ENCODE results near the gene PYGO1. TPM values are rescaled to one million over a fixed set of nuclear protein-coding genes. Genes with fewer than 3 reads are reported as not detected.

Gene PYGO1
- total and polyA plus RNA-seq, 9 of the 15 experiments (the other 6 are each of a cell fraction or from before 2014, with no cell fraction given), result under 0.01 to 0.07 (median 0.02) TPM; not detected in 5

DNA sequence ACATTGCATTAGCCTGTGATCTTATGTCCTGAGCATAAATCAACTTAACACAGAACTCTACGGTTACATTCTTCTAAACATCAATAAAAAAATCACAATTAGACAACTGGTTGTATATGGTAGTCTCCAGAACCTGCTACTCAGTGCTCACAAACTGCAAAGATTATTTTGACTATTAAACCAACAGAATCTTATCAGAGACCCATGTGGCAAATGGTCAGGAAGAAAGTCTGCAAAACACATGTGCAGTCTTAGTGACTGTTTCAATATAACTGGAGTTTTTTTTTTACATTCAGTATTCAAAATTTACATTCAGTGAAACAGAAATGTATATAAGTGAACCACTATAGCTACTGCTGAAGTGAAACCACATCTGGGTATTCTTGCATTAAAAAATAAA is 27.3 kb upstream of the PYGO1 start:
- no peaks in the 10 kb centered on the region for H3K9me1 ChIP-seq (ENCODE audit: control insufficient read depth, insufficient read depth, low read length)
- no peak overlapping the region for H2AFZ ChIP-seq (ENCODE audit: low read depth, low read length)
- no peaks in the 10 kb centered on the region for H3K9me3 ChIP-seq (replicated peaks; ENCODE audit: control insufficient read depth, insufficient read depth, low read depth, low read length)
- no peaks in the 10 kb centered on the region for H3K4me1 ChIP-seq (replicated peaks in 1 of 2; ENCODE audit: control insufficient read depth in 2 of 2, insufficient read depth in 2 of 2, low read length in 2 of 2)
- WGBS (ENCODE audit: insufficient coverage, low coverage, missing lambda C conversion rate), result 0% methylated on average over 1 of the region's 1 CpG
- in situ Hi-C loops (cut with MboI) (no loop called here), intact Hi-C loops (cut with micrococcal nuclease) (no loop called here)
- DNase-seq (ENCODE audit: extremely low read depth in 1 of 4, low spot score in 3 of 4) (no peak), FAIRE-seq (no peak), ATAC-seq (no peak)
- no peak overlapping the region for H3K4me2 ChIP-seq (ENCODE audit: insufficient read depth, low read length)
- H3K79me2 ChIP-seq (ENCODE audit: control insufficient read depth, insufficient read depth, low read length), result no peaks in the 10 kb centered on the region
- H3K36me3 ChIP-seq (ENCODE audit: control insufficient read depth, insufficient read depth, low read length), result no peaks in the 10 kb centered on the region
- POLR2A ChIA-PET, result no interaction called here
- TF ChIP-seq, protein P1, sequence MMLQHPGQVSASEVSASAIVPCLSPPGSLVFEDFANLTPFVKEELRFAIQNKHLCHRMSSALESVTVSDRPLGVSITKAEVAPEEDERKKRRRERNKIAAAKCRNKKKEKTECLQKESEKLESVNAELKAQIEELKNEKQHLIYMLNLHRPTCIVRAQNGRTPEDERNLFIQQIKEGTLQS (IDR thresholded peaks at IDR 0.05), result no peak
- TF ChIP-seq, protein P1 (CRISPR knock-in tag; conservative IDR thresholded peaks at IDR 0.05), result no peak
- no peak for TF ChIP-seq ARNT (IDR thresholded peaks at IDR 0.05)
- TF ChIP-seq NR2F6 (CRISPR knock-in tag; IDR thresholded peaks at IDR 0.05), result no peak
- CTCF ChIA-PET (ENCODE audit: low intra/inter-chr PET ratio), result interaction anchor here (0.7 kb wide), 1 partner anchor 410 kb away, joined by 3 read pairs; no protein-coding TSS in a partner anchor
- H3K27me3 ChIP-seq (ENCODE audit: control insufficient read depth in 2 of 2, insufficient read depth in 2 of 2, low read length in 2 of 2), result peaks cover 5 to 13% of the 10 kb centered on the region in 2 experiments; a peak in 1 of 5 replicates
- no peak overlapping the region for H3K9ac ChIP-seq (ENCODE audit: insufficient read depth in 1 of 2, low read depth in 2 of 2, low read length in 2 of 2)
- no peak overlapping the region for H3K4me3 ChIP-seq
- BruUV-seq (replicated peaks), result no TSS peak
- H3K27ac ChIP-seq (ENCODE audit: extremely low read depth, low read depth, low read length), result no peak overlapping the region
- no peaks in the 10 kb centered on the region for H4K20me1 ChIP-seq (replicated peaks; ENCODE audit: control insufficient read depth, insufficient read depth, low read length)

DNA sequence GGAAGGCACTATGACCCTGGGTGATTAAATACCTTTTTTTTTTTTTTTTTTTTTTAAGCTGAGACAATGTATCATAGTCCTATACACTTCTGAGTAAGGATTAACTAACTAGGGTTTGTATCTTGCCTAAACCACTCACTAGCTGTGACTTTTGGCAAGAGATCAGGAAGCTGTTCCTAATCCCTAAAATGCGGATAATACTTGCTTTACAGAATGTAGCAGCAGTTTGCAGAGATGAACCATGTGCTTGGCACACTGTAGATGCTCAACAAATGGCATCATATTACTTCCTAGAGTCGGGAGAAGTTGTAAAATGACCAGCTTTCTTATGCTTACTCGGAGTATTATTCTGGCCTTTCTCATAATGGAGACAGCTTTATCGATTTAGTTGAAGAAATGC is 25.6 kb upstream of the PYGO1 start:
- no peak overlapping the region for H3K9ac ChIP-seq (ENCODE audit: insufficient read depth in 1 of 2, low read depth in 2 of 2, low read length in 2 of 2)
- CTCF ChIA-PET (ENCODE audit: low intra/inter-chr PET ratio), result no interaction called here
- no peak for FAIRE-seq
- no peak for DNase-seq (ENCODE audit: extremely low read depth in 1 of 4, low spot score in 3 of 4)
- no peak overlapping the region for H3K4me2 ChIP-seq (ENCODE audit: insufficient read depth, low read length)
- no peak overlapping the region for H2AFZ ChIP-seq (ENCODE audit: low read depth, low read length)
- POLR2A ChIA-PET, result no interaction called here
- peaks cover 0 to 7% of the 10 kb centered on the region in 2 experiments; a peak in 1 of 5 replicates for H3K27me3 ChIP-seq (ENCODE audit: control insufficient read depth in 2 of 2, insufficient read depth in 2 of 2, low read length in 2 of 2)
- H3K4me1 ChIP-seq (replicated peaks in 1 of 2; ENCODE audit: control insufficient read depth in 2 of 2, insufficient read depth in 2 of 2, low read length in 2 of 2), result no peaks in the 10 kb centered on the region
- no peaks in the 10 kb centered on the region for H3K9me3 ChIP-seq (replicated peaks; ENCODE audit: control insufficient read depth, insufficient read depth, low read depth, low read length)
- in situ Hi-C loops (cut with MboI), result no loop called here
- H3K4me3 ChIP-seq, result no peak overlapping the region
- 0% methylated on average over 4 of the region's 4 CpGs for WGBS (ENCODE audit: insufficient coverage, low coverage, missing lambda C conversion rate)
- no peaks in the 10 kb centered on the region for H4K20me1 ChIP-seq (replicated peaks; ENCODE audit: control insufficient read depth, insufficient read depth, low read length)
- no peaks in the 10 kb centered on the region for H3K9me1 ChIP-seq (ENCODE audit: control insufficient read depth, insufficient read depth, low read length)
- TF ChIP-seq ZFP30 (CRISPR knock-in tag; IDR thresholded peaks at IDR 0.05; ENCODE audit: borderline replicate concordance) (no peak), ZBTB8A (IDR thresholded peaks at IDR 0.05; ENCODE audit: partially characterized antibody) (no peak), SRSF7 (optimal IDR thresholded peaks at IDR 0.05; ENCODE audit: low read depth, low read length) (no peak), PYGO2 (tag; IDR thresholded peaks at IDR 0.05) (no peak), HDAC2 (IDR thresholded peaks at IDR 0.05) (no peak), NR2C1 (IDR thresholded peaks at IDR 0.05) (no peak), NR2C1 (tag; IDR thresholded peaks at IDR 0.05) (no peak), ZNF695 (CRISPR knock-in tag; IDR thresholded peaks at IDR 0.05) (no peak), ZBTB17 (CRISPR knock-in tag; IDR thresholded peaks at IDR 0.05) (no peak), KLF6 (CRISPR knock-in tag; IDR thresholded peaks at IDR 0.05; ENCODE audit: borderline replicate concordance) (no peak), NFIC (IDR thresholded peaks at IDR 0.05) (no peak), ZNF717 (CRISPR knock-in tag; IDR thresholded peaks at IDR 0.05) (no peak), NR2F6 (CRISPR knock-in tag; IDR thresholded peaks at IDR 0.05) (no peak)
- no peak overlapping the region for H3K27ac ChIP-seq (ENCODE audit: extremely low read depth, low read depth, low read length)
- intact Hi-C loops (cut with micrococcal nuclease), result no loop called here
- ATAC-seq, result no peak
- no peaks in the 10 kb centered on the region for H3K79me2 ChIP-seq (ENCODE audit: control insufficient read depth, insufficient read depth, low read length)
- no peaks in the 10 kb centered on the region for H3K36me3 ChIP-seq (ENCODE audit: control insufficient read depth, insufficient read depth, low read length)
- no TSS peak for BruUV-seq (replicated peaks)
